ENCODE results near the gene CSF1.
"Not testable (repeated sequence)": the region's sequence is repeated elsewhere in the genome, so short reads cannot be mapped to it uniquely, and the experiment has no call there.

The CSF1 gene, protein sequence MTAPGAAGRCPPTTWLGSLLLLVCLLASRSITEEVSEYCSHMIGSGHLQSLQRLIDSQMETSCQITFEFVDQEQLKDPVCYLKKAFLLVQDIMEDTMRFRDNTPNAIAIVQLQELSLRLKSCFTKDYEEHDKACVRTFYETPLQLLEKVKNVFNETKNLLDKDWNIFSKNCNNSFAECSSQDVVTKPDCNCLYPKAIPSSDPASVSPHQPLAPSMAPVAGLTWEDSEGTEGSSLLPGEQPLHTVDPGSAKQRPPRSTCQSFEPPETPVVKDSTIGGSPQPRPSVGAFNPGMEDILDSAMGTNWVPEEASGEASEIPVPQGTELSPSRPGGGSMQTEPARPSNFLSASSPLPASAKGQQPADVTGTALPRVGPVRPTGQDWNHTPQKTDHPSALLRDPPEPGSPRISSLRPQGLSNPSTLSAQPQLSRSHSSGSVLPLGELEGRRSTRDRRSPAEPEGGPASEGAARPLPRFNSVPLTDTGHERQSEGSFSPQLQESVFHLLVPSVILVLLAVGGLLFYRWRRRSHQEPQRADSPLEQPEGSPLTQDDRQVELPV

DNA sequence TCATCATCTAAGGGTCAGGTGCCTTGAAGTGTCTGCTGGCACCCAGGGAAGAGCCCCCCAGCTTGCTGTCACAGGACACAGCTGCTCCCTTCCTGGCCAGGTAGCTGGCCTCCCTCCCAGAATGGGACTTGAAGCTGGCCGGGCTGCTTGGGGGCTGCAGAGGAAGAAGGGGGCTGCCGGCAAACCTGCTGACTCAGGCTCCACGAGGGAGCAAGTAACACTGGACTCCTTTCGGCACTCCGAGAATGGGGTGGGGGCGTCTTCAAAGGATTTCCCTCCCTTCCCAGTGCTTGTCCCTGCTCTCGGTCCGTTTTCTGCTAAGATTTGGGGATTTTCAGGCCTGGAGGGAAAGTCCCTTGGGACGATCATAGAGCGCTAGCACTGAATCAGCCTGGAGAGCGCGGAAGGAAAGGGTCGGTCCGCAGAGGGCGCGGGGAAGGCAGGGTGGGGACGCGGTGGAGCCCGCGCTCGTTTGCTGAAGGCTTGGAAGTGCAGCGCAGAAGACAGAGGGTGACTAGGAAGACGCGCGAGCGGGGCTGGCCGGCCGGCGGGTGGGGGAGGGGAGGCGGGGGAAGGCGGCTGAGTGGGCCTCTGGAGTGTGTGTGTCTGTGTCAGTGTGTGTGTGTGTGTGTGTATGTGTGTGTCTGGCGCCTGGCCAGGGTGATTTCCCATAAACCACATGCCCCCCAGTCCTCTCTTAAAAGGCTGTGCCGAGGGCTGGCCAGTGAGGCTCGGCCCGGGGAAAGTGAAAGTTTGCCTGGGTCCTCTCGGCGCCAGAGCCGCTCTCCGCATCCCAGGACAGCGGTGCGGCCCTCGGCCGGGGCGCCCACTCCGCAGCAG is at the start of gene CSF1:
Gene CSF1 (plus strand): TSS at position 727 of the 840 bp plus-strand sequence. CDS start 175 bp downstream, outside the sequence.
- no peak for FAIRE-seq

DNA sequence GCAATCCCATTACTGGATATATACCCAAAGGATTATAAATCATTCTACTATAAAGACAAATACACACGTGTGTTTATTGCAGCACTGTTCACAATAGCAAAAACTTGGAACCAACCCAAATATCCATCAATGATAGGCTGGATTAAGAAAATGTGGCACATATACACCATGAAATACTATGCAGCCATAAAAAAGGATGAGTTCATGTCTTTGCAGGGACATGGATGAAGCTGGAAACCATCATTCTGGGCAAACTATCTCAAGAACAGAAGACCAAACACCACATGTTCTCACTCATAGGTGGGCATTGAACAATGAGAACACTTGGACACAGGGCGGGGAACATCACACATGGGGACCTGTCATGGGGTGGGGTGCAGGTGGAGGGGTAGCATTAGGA is 49.0 kb upstream of the CSF1 start:
- FAIRE-seq, result not testable (repeated sequence)

DNA sequence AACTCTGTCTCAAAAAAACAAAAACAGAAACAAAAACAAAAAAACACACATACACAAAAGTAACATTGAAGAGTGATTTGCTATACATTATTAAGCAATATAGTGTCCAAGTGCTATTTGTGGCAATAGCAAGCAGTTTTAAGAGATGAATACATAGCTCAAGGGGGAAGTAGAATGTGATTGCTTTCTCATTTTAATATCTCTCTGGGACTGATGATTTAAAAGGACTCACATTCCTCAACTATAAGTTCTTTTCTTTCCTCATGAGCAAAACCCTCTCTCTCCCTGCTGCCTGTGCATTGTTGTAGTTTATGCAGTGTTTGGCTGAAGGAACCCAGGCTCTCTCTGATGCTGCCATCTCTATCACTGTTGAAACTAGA is 47.0 kb upstream of the CSF1 start:
- no peak for FAIRE-seq

DNA sequence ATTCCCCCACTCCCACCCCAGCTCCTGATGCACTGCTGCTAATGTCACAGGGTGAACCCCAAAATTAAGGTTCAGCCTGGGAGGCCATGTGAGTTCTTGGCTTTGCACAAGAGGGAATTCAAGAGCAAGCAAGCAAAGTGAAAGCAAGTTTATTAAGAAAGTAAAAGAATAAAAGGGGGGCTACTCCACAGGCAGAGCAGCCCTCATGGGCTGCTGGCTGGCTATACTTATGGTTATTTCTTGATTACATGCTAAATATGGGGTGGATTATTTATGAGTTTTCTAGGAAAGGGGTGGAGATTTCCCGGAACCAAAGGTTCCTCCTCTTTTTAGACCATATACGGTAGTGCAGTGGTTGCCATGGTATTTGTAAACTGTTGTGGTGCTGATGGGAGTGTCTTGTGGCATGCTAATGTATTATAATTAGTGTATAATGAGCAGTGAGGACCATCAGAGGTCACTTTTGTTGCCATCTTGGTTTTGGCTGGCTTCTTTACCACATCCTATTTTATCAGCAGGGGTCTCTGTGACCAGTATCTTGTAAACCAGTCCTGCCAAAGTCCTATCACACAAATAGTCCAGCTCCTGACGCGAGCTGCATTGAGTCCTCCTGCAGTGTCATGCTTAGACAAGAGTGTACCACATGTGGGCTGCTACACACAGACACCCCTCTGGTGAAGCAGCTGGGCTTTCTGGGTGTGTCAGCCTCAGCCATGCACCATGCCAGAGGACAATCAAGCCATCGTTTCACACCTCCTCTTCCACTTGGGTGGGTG is 46.4 kb upstream of the CSF1 start:
- no peak for FAIRE-seq

DNA sequence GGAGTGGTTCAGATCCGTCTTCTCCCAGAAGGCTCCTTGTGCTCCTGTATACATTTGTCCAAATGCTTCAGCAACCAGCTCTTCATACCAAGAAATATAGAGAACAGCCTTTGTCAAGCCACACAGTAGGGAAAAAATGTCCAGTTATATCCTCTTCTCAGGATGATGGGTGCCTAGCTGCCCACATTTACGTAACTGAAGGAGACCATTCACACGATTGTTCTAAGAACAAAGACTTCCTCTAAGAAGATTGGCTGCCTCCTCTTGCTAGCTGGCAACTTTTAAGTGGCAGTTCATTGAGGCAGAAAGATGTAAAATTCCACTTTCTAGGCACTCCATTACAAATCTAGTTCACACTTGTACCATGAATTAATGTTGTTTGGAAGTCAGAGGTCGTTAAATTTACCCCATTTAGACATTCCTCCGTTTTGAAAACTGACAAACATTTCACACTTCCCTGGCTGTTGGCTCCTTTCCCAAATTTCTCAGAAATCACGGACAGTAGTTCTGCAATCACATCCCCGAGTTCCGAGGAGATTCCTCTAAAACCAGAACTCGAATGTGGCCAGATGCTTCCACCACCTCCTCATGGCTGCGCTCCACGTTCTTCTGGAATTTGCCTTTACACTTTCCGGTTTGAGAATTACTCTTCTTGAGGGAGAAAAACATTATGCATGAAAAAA is 45.6 kb upstream of the CSF1 start:
- FAIRE-seq, result no peak

DNA sequence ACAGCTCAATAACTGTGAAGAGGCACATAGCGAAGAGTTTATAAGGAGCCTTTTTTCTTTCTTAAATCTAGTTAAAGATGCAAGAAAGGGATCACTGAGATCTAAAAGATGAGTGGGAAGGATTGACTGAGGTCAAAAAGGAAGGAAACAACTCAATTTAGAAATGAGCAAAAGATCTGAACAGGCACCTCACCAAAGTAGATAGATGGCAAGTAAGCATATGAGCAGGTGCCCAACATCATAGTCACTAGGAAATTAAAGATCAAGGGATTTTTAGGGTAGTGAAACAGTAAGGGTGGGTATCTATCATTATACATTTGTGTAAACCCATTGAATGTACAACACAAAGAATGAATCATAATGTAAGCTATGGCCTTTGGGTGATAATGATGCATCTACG is 44.6 kb upstream of the CSF1 start:
- FAIRE-seq, result no peak

DNA sequence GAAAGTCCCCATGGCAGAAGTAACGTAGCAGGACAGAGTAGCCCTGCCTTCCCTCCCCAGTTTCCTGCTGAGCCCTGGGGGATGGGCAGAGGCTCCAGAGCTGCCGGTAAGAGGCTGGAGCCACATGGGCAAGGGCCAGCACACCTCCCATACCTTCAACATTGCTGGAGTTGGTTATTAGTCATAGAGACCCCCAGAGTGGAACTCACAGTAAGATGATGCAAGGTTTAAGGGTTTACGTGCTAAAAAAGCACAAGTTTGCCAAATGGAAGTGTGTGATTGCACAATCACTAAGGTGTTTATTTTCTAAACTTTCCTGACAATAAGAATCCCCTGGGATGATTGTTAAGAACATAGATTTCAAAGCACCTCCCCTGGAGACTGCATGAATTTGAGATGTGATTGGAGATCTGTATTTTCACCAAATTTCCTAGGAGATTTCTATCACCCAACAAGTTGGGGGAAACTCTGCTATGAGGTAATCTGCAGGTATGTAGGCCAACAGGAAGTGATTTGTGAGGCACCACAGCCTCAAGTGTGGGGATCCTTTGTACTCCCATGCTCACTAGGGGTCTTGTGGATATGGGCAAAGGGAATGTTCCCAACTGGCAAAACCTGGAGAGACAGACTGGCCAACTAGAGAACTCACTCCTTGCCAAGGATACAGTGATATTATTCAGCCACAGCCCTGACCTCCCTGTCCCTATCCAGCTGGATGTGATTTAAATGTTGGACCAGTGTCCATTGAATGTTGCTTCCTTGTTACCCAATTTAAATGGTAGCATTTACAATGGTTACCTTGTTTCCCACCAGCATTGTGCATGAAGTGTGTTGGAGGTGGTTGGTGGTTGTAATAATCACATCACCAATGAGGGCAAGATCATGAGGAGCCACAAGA is 37.1 kb upstream of the CSF1 start:
- FAIRE-seq, result no peak

DNA sequence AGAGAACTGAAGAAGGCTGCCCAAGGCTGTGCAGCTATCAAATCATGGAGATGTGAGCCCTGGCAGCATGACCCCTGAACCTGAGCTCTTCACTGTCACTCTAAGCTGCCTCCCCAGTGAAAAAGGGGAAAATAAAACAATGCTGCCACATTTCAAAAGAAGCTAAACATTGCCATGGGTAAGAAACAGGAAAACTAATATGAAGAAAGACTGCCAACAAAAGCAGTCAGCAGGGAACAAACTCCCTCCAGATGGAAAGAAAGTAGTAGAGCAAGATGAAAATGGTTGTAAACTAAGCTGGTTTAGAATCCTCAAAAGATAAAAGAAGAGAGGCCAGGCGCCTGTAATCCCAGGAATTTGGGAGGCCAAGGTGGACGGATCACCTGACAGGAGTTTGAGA is 36.2 kb upstream of the CSF1 start:
- FAIRE-seq, result no peak

DNA sequence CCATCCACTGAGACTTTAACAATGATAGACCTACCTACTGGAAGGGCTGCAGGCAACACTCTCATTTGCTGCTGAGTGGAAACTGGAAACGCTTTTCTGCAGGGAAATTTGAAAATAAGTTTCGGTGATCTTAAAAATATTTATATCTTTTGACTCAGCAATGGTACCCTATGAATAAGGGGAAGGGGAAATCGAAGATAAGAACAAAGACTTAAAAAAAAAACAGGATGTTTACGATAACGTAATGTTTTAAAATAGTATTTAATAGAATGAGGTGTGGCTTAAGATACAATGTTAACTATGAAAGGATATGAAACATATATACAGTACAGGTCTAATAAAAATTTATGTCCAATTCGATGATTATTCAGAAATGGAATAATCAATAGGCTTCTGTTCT is 34.8 kb upstream of the CSF1 start:
- no peak for FAIRE-seq

DNA sequence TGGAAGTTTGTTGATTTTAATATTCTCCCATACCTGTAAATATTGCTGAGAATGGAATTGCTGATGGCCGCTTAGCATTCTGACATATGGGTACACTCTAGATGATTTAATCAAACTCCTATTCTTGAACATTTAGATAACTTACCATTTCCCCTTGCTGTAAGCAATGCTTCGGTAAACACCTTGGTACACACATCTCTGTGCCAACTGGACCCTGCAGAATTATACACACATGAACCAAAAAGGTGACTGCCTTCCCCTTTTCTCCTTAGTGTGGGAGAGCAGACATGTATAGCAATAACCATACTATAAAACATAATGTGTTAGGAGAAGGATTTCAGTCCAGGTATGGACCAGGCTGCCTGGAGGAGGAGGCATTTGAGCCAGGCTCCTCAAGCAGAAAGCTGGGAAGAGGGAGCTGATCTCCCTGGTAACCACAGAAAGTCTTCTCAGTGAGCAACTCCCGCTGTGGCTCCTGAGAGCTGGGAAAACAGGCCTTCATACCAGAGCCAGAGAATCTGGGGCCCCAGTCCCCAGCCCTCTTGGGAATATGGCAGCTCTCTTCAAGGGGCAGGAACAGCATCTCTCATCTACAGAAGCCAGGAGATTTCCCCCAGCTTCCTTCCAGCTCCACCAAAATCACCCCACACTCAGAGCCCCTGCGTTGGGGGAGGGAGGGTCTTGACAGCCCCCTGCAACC is 33.9 kb upstream of the CSF1 start:
- FAIRE-seq, result no peak

DNA sequence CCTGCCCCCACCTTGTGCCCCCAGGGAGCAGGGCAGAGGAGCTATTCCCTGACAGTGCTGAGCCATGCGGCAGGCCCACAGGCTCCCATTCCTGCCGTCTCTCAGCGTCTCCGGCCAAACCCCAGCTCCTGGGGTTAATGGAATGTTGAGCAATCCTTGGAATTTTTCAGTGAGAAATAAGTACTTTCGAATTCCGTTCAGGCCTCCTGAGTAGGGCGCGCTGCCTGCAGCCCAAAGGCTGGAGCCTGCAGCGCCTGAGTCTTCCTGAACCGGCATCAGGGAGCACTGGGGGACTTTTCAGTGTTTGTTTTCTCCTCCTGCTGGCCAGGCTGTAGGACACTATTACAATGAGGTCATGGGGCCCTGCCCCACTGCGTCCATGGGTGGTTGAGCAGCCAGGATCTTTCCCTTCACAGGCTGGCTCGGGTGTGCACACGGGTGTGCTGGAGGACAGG is 33.3 kb upstream of the CSF1 start:
- FAIRE-seq, result no peak

DNA sequence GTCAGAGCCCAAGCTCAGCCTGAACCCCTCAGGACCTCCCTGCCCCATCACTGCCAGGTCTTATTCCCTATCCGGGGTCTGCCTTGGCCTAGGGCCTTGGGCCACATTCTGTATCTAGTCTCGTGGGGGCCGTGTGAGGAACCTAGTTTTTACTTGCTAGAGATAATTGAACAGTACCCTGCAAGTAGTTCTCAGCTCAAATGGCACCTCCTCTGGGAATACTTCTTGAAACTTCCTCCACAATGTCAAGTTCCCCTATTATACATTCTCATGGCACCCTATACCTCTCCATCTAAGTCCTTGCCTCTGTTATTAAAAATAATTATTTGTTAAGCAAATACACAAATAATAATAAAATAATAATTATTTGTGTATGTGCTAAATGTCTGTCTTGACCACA is 32.9 kb upstream of the CSF1 start:
- FAIRE-seq, result no peak

DNA sequence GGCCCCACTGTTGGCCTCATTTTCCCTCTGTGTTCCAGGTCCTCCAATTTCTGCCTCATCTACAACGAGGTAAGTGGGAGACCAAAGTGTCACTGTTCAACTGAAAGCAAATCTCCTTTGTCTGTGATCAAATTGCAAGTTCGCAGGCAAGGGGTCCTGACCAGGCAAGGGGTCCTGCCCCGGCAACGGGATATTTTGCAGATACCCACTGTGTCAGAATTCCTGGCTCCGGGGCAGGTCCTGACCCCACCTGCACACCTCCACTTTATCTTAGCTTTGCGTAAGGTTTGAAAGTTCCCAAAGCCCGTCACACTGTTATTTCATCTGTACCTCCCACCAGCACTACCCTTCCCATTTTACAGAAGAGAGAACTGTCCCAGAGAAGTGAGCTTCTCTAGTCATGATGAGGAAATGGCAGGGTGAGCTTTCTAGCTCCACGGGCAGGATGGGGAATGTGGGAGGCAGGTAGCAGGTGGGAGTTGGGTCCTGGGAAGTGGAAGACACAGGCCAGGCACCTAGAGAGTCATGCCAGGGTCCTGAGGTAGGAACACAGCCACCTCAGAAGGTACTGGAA is 32.0 kb upstream of the CSF1 start:
- FAIRE-seq, result no peak

DNA sequence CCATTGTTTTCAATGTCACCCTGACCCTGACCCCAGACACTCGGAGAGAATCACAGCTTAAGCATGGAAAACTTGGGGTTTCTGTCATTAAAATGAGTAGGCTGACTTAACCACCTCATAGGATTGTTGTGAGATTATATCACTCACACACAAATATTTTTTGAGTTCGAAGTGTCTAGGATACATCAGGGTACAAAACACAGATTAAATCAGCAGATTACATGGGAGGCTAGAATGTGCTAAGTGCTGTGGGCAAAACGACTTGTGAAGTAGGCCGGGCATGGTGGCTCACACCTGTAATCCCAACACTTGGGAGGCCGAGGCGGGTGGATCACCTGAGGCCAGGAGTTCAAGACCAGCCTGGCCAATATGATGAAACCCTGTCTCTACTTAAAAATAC is 31.3 kb upstream of the CSF1 start:
- not testable (repeated sequence) for FAIRE-seq

DNA sequence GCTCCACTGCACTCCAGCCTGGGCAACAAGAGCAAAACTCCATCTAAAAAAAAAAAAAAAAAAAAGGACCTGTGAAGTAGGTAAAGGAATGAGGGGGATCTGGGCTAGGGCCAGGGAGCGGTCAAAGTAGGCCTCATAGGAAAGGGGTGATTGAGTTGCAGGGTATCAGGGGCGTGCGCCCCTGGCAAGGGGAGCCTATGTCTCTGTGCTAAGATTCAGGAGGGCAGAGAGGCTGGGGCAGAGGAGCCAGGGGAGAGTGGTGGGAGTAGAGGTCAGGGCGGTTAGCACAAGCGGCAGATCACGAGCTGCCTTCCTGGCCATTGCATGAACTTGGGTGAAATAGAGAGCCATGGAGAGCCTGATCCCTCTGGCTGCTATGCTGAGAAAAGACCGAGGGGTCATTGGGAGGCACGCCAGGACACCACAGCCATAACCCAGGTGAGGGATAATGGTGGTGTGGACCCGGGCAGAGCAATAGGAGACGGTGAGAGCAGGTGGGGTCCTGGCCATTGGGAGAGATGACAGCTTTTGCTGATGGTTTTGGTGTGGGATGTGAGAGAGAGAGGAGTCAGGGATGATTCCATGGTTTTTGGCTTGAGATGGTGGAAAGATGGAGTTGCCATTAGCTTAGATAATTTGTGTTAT is 30.6 kb upstream of the CSF1 start:
- FAIRE-seq, result no peak

DNA sequence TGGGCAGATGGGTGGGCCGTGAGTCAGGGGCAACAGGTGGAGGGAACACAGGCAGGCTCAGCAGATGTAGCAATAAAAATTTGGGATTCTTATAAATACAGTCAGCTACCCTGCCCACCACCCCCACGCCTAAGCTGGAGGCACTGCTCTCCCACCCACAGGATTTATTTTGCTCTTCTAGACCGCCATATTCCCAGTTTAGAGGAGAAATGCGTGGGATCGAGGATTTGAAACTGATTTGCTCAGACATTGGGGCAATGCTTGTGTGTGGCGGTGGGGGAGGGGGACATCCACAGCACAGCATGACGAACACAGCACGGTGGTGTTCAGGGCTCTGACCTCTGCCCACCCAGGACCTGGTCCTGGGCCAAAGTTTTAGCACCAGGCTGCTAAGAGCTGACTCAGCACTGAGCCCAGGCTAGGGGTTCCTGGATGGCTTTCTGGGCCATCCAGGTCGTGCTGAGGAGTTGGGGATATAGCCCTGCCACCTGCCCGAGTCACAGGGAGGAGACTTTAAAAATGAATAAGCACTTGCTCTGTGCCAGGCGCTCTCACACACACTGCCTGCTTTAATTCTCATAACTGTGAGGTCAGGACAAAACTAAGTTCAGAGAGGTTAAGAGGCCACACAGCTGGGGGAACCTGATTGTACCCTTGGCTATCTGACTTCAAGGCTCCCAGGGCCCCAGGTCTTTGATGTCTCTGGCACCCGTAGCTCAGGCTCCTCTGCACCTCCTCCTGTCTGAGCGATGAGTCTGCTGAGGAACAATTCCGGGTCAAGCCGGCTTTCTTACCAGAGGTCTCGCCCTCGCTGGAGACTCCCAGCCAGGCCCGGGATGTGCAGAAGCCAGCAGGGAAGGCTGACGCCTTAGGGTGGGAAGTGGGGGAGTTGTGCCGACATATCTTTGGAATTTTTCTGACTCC is 29.4 kb upstream of the CSF1 start:
- FAIRE-seq, result no peak

DNA sequence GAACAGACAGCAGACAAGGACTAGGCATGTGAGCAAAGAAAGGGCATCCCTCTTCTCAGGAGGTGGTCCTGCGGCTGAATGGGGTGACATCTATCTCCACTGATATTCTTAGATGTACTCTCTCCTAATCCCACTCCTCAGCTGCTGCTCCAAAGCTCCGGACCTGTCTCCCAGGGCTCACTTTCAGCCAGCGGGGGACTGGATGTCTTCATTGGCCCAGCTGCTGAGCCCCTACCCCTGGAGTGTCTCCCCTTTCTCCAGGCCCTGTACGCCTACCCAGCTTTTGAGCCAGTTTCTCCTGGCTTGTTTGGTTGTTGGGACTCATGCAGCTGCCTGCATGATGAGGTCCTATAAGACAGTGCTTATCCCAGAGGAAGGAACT is 28.8 kb upstream of the CSF1 start:
- no peak for FAIRE-seq

All from islet of Langerhans (tissue), 1 donor.